K562 (cell line): ENCODE measurements around the gene ZNF8. TPM values are rescaled to one million over a fixed set of nuclear protein-coding genes. Genes with fewer than 3 reads are reported as not detected.

Experiments
- ATAC-seq: fragments of 200-7000 bp; cut with Tn5 transposase; 3 replicates; pipeline ENCODE4 v1.9.1; 2020; ENCODE audit warnings: moderate library complexity
- BruUV-seq: library from RNA; stranded (reverse); fragments of 400-500 nt; replicated peaks from 2 replicates; lab custom pipeline; 2021; lab: Mats Ljungman, UMichigan
- CTCF ChIA-PET: fragments of 300-600 bp; formaldehyde crosslinking; extraction: SDS; loops from one replicate; lab custom pipeline; 2021; ENCODE audit warnings: low intra/inter-chr PET ratio; lab: Yijun Ruan, JAX
- POLR2A ChIA-PET: fragments of 300-600, 350-650 bp; sonication (Branson Sonifier 250); formaldehyde crosslinking; extraction: SDS; loops from one replicate; lab custom pipeline; 2021; ENCODE audit warnings: antibody characterized with exemption, inconsistent platforms; lab: Yijun Ruan, JAX
- DNase-seq, 4 experiments: peaks; one replicate each; pipeline versions ENCODE4 v3.0.0 to v3.0.0-alpha.2; 2011 to 2018; ENCODE audit warnings: low spot score in 3 of 4, mixed read lengths in 3 of 4; ENCODE audit errors: extremely low read depth in 1 of 4
- FAIRE-seq: peaks from 2 replicates; lab custom pipeline; 2011; peaks lifted over from hg19 to GRCh38; lab: Jason Lieb, UNC
- H2AFZ ChIP-seq: 2 replicates; pipeline ENCODE4 v1.6.0; 2011; ENCODE audit warnings: low read depth, low read length, control low read depth, inconsistent platforms
- H3K27ac ChIP-seq: fragments of 200-600 bp; 3 replicates; pipeline ENCODE4 v1.8.0; 2011; ENCODE audit warnings: low read depth, mild to moderate bottlenecking, control low read depth, inconsistent platforms, low read length, moderate library complexity, mixed read lengths; ENCODE audit errors: extremely low read depth
- H3K27me3 ChIP-seq, 2 experiments: fragments of 300-600 bp in 1 of 2; 2 replicates in 1 of 2; 3 replicates in 1 of 2; pipeline versions ENCODE4 v1.6.0 to v1.8.0; 2011; ENCODE audit warnings: inconsistent platforms in 2 of 2, low read length in 2 of 2, mild to moderate bottlenecking in 1 of 2, mixed read lengths in 1 of 2, moderate library complexity in 1 of 2; ENCODE audit not compliant: control insufficient read depth in 2 of 2, insufficient read depth in 2 of 2
- H3K36me3 ChIP-seq: fragments of 300-600 bp; 3 replicates; pipeline ENCODE4 v1.8.0; 2011; ENCODE audit warnings: mild to moderate bottlenecking, low read length, inconsistent platforms; ENCODE audit not compliant: control insufficient read depth, insufficient read depth
- H3K4me1 ChIP-seq, 2 experiments: fragments of 200-600 bp in 1 of 2; replicated peaks in 1 of 2; 2 replicates in 1 of 2; 3 replicates in 1 of 2; pipeline versions ENCODE4 v1.5.1 to v1.8.0; 2011; ENCODE audit warnings: inconsistent platforms in 2 of 2, low read length in 2 of 2, mild to moderate bottlenecking in 1 of 2, mixed read lengths in 1 of 2, moderate library complexity in 1 of 2; ENCODE audit not compliant: control insufficient read depth in 2 of 2, insufficient read depth in 2 of 2
- H3K4me2 ChIP-seq: 2 replicates; pipeline ENCODE4 v1.6.1; 2011; ENCODE audit warnings: low read length, control low read depth, inconsistent platforms, mixed read lengths; ENCODE audit not compliant: insufficient read depth
- H3K4me3 ChIP-seq: fragments of 200-600 bp; sonication (generic), shearing (Covaris generic); 2 replicates; pipeline ENCODE4 v1.5.1; 2016; ENCODE audit warnings: control low read depth, inconsistent platforms
- H3K79me2 ChIP-seq: fragments of 200-600 bp; 3 replicates; pipeline ENCODE4 v1.8.0; 2011; ENCODE audit warnings: low read length, inconsistent platforms; ENCODE audit not compliant: control insufficient read depth, insufficient read depth
- H3K9ac ChIP-seq, 2 experiments: 2 replicates each; pipeline versions ENCODE4 v1.6.0 to v1.6.1; 2011; ENCODE audit warnings: low read depth in 2 of 2, low read length in 2 of 2, control low read depth in 1 of 2, inconsistent platforms in 1 of 2, mild to moderate bottlenecking in 1 of 2, mixed read lengths in 1 of 2; ENCODE audit not compliant: insufficient read depth in 1 of 2
- H3K9me1 ChIP-seq: one replicate; pipeline ENCODE4 v1.6.0; 2011; ENCODE audit warnings: inconsistent platforms, mild to moderate bottlenecking, low read length, moderate library complexity; ENCODE audit not compliant: control insufficient read depth, insufficient read depth
- H3K9me3 ChIP-seq: replicated peaks from 2 replicates; pipeline ENCODE4 v1.5.1; 2011; ENCODE audit warnings: low read depth, low read length, inconsistent platforms; ENCODE audit not compliant: control insufficient read depth, insufficient read depth
- H4K20me1 ChIP-seq: replicated peaks from 2 replicates; pipeline ENCODE4 v1.6.1; 2011; ENCODE audit warnings: low read length, inconsistent platforms, mixed read lengths; ENCODE audit not compliant: control insufficient read depth, insufficient read depth
- ARID1B ChIP-seq: fragments of 450-650 bp; IDR thresholded peaks from 2 replicates; pipeline ENCODE4 v1.6.1; 2016; ENCODE audit warnings: antibody characterized with exemption, mild to moderate bottlenecking, inconsistent platforms
- CC2D1A ChIP-seq: fragments of 450-650 bp; IDR thresholded peaks from 2 replicates; pipeline ENCODE4 v1.6.1; 2017; ENCODE audit warnings: mild to moderate bottlenecking
- FUS ChIP-seq: fragments of 200-400 bp; formaldehyde crosslinking; optimal IDR thresholded peaks from 2 replicates; pipeline ENCODE3; 2017; ENCODE audit warnings: low read depth, low read length
- LARP7 ChIP-seq: fragments of 450-650 bp; IDR thresholded peaks from 2 replicates; pipeline ENCODE4 v1.6.1; 2016
- MITF ChIP-seq: IDR thresholded peaks from 2 replicates; pipeline ENCODE4 v1.6.1; 2014; ENCODE audit warnings: antibody characterized with exemption
- PHF8 ChIP-seq: fragments of 200-600 bp; sonication (generic); IDR thresholded peaks from 2 replicates; pipeline ENCODE4 v1.6.1; 2012; ENCODE audit warnings: mixed run types, mild to moderate bottlenecking, inconsistent platforms, low read length, moderate library complexity, borderline replicate concordance
- RBFOX2 ChIP-seq: fragments of 200-400 bp; formaldehyde crosslinking; IDR thresholded peaks from 2 replicates; pipeline ENCODE4 v1.6.1; 2017; ENCODE audit warnings: low read depth, mild to moderate bottlenecking, low read length, moderate library complexity
- SRSF3 ChIP-seq: fragments of 200-400 bp; formaldehyde crosslinking; IDR thresholded peaks from 2 replicates; pipeline ENCODE4 v1.6.1; 2016; ENCODE audit warnings: mild to moderate bottlenecking, low read length, moderate library complexity; ENCODE audit not compliant: insufficient read depth
- ZBTB34 ChIP-seq: fragments of 250-450 bp; sonication (Bioruptor Pico); IDR thresholded peaks from 2 replicates; pipeline ENCODE4 v1.8.0; 2021; ENCODE audit warnings: mild to moderate bottlenecking, moderate library complexity
- ZFP91 ChIP-seq: sonication (generic); formaldehyde crosslinking; IDR thresholded peaks from 2 replicates; pipeline ENCODE4 v1.8.0; 2022; ENCODE audit warnings: mild to moderate bottlenecking, missing genetic modification reagents
- WGBS: fragments of 100-300 bp; shearing (Covaris generic); methylation state at CpG from one replicate; pipeline ENCODE4 v1.1.6; 2016; ENCODE audit warnings: low coverage, mixed read lengths; ENCODE audit not compliant: insufficient coverage; ENCODE audit errors: missing lambda C conversion rate; 5-methylcytosine and 5-hydroxymethylcytosine counted together
- in situ Hi-C: fragments of 300-500 bp; cut with MboI; formaldehyde crosslinking; loops from 4 replicates; pipeline ENCODE4 v1.15.0; 2018; ENCODE audit warnings: inconsistent platforms, mixed read lengths
- intact Hi-C: fragments of 100-400 bp; cut with micrococcal nuclease; formaldehyde crosslinking; loops from 2 replicates; pipeline ENCODE4 v1.14.2; 2022
- polyA plus RNA-seq, 8 experiments: library from polyadenylated mRNA; depleted of rRNA in 4 of 8; stranded (reverse) in 5 of 8; unstranded in 3 of 8; fragments of >200 nt; fragmentation: Nextera tagmentation in 2 of 8; fragmentation: Illumina TruSeq in 1 of 8; extraction: Ambion mirVana in 2 of 8; extraction: Trizol in 1 of 8; gene quantifications; 2 replicates each; pipeline versions ENCODE4 v1.2.1 to v1.2.3, GENCODE V29; 2011 to 2014; ENCODE audit warnings: inconsistent platforms in 1 of 8, missing spikeins in 1 of 8
- total RNA-seq, 7 experiments: library from RNA; depleted of rRNA in 6 of 7; stranded (reverse); fragments of >200 nt in 6 of 7; fragmentation: Illumina TruSeq in 2 of 7; extraction: Trizol in 2 of 7; gene quantifications; 2 replicates each; pipeline versions ENCODE4 v1.2.1 to v1.2.3, GENCODE V29; 2011 to 2021; ENCODE audit warnings: low replicate concordance in 1 of 7

The ZNF8 gene
- total and polyA plus RNA-seq, 9 of the 15 experiments (the other 6 are each of a cell fraction or from before 2014, with no cell fraction given) = 0.71 to 7.7 (median 4.7) TPM

GRCh38 chr19:58284199-58284598 is 5.4 kb downstream of the ZNF8 start:
- H3K36me3 ChIP-seq = peaks cover 63% of the 10 kb centered on the region
- WGBS = 93% methylated on average over 7 of the region's 7 CpGs

More at GRCh38 chr19:58284199-58284598, 5.4 kb downstream of the ZNF8 start:
- H3K79me2 ChIP-seq = peaks cover 47% of the 10 kb centered on the region
- no peaks in the 10 kb centered on the region for H3K27me3 ChIP-seq
- TF ChIP-seq SRSF3 = no peak
- TF ChIP-seq PHF8 = no peak
- no peak for TF ChIP-seq ARID1B
- TF ChIP-seq CC2D1A = no peak
- no peak for TF ChIP-seq RBFOX2
- no peak for TF ChIP-seq LARP7
- no peak for TF ChIP-seq ZBTB34 (CRISPR knock-in tag)
- no peak for TF ChIP-seq ZFP91
- no peak for TF ChIP-seq MITF
- no peak for TF ChIP-seq FUS
- no peak overlapping the region for H3K27ac ChIP-seq
- no peak for ATAC-seq
- CTCF ChIA-PET = no interaction called here
- H3K9me1 ChIP-seq = no peaks in the 10 kb centered on the region
- in situ Hi-C loops = no loop called here
- H3K9me3 ChIP-seq = no peaks in the 10 kb centered on the region
- DNase-seq = no peak
- H4K20me1 ChIP-seq = no peaks in the 10 kb centered on the region
- FAIRE-seq = no peak
- intact Hi-C loops = no loop called here
- H3K4me2 ChIP-seq = no peak overlapping the region
- H3K9ac ChIP-seq = no peak overlapping the region
- no TSS peak for BruUV-seq
- H3K4me1 ChIP-seq = peaks cover 10% of the 10 kb centered on the region in 2 experiments; a peak in 4 of 5 replicates
- H2AFZ ChIP-seq = no peak overlapping the region
- no peak overlapping the region for H3K4me3 ChIP-seq
- POLR2A ChIA-PET = no interaction called here
